Measurements from ENCODE around the gene LRRTM2.

LRRTM2 gene

GRCh38 chr5:138833726-138834480, 41.2 kb downstream of the LRRTM2 start:
- DNase-seq = no peak

GRCh38 chr5:138833080-138833479, 42.1 kb downstream of the LRRTM2 start:
- no peak for DNase-seq

- no peak for DNase-seq
These were observed 42.9 kb downstream of the LRRTM2 start for GRCh38 chr5:138832218-138832617.

- no peak for DNase-seq
These were observed 43.4 kb downstream of the LRRTM2 start for GRCh38 chr5:138831703-138832102.

- DNase-seq = no peak
These were observed 45.8 kb downstream of the LRRTM2 start for GRCh38 chr5:138829341-138829740.

- DNase-seq = no peak
These were observed 46.6 kb downstream of the LRRTM2 start for GRCh38 chr5:138828556-138828955.

- DNase-seq = peak; percentile 60
These were observed 49.9 kb downstream of the LRRTM2 start for GRCh38 chr5:138824924-138825863.

GRCh38 chr5:138824516-138824915, 50.6 kb downstream of the LRRTM2 start:
- DNase-seq = no peak

GRCh38 chr5:138820695-138821094, 54.4 kb downstream of the LRRTM2 start:
- no peak for DNase-seq

GRCh38 chr5:138819081-138819480, 56.1 kb downstream of the LRRTM2 start:
- DNase-seq = no peak
